ENCODE data around the gene RARS1. TPM values are rescaled to one million over a fixed set of nuclear protein-coding genes. Genes with fewer than 3 reads are reported as not detected.
"Not testable (repeated sequence)": the region's sequence is repeated elsewhere in the genome, so short reads cannot be mapped to it uniquely, and the experiment has no call there.

RARS1 gene
- total RNA-seq, 4 donors from 2014 or later = 52.2 to 92.2 (median 68.3) TPM

GRCh38 chr5:168530621-168531150, 44.4 kb downstream of the RARS1 start:
- DNase-seq (ENCODE audit: low spot score in 2 of 2) = no peak
- no peak for TF ChIP-seq POLR2A (IDR thresholded peaks at IDR 0.05)
- TF ChIP-seq CTCF (IDR thresholded peaks at IDR 0.05) = no peak
- intact Hi-C loops (cut with DNase I; ENCODE audit: low total_unique reads) = no loop called here
- no peak overlapping the region for H3K4me3 ChIP-seq (ENCODE audit: low read depth, poor library complexity, severe bottlenecking)
- WGBS, 2 donors = 72 to 79% methylated on average over 4 of the region's 4 CpGs

GRCh38 chr5:168531191-168531590, 44.9 kb downstream of the RARS1 start:
- no peak overlapping the region for H3K4me3 ChIP-seq (ENCODE audit: low read depth, poor library complexity, severe bottlenecking)
- intact Hi-C loops (cut with DNase I; ENCODE audit: low total_unique reads) = no loop called here
- 83 to 84% methylated on average over 5 of the region's 5 CpGs for WGBS, 2 donors
- DNase-seq (ENCODE audit: low spot score in 2 of 2) = no peak
- no peak for TF ChIP-seq POLR2A (IDR thresholded peaks at IDR 0.05)
- TF ChIP-seq CTCF (IDR thresholded peaks at IDR 0.05) = no peak

- TF ChIP-seq CTCF (IDR thresholded peaks at IDR 0.05) (no peak), POLR2A (IDR thresholded peaks at IDR 0.05) (no peak)
- intact Hi-C loops (cut with DNase I; ENCODE audit: low total_unique reads) = no loop called here
- 59 to 73% methylated on average over 6 of the region's 6 CpGs for WGBS, 2 donors
- no peak for DNase-seq (ENCODE audit: low spot score in 2 of 2)
- no peak overlapping the region for H3K4me3 ChIP-seq (ENCODE audit: low read depth, poor library complexity, severe bottlenecking)
Observed at GRCh38 chr5:168531987-168532864, 46.0 kb downstream of the RARS1 start.

GRCh38 chr5:168534351-168534750, 48.1 kb downstream of the RARS1 start:
- H3K4me3 ChIP-seq (ENCODE audit: low read depth, poor library complexity, severe bottlenecking); intact Hi-C loops (cut with DNase I; ENCODE audit: low total_unique reads); DNase-seq (ENCODE audit: low spot score in 2 of 2): not testable (repeated sequence)
- WGBS, 2 donors = 82 to 94% methylated on average over 7 of the region's 7 CpGs

GRCh38 chr5:168537176-168537575, 50.9 kb downstream of the RARS1 start:
- no peak for TF ChIP-seq POLR2A (IDR thresholded peaks at IDR 0.05)
- no peak for TF ChIP-seq CTCF (IDR thresholded peaks at IDR 0.05)
- no peak for DNase-seq (ENCODE audit: low spot score in 2 of 2)
- 47 to 59% methylated on average over 2 of the region's 2 CpGs for WGBS, 2 donors
- H3K4me3 ChIP-seq (ENCODE audit: low read depth, poor library complexity, severe bottlenecking) = no peak overlapping the region
- intact Hi-C loops (cut with DNase I; ENCODE audit: low total_unique reads) = no loop called here

- H3K4me3 ChIP-seq (ENCODE audit: low read depth, poor library complexity, severe bottlenecking) = no peak overlapping the region
- 94 to 96% methylated on average over 7 of the region's 7 CpGs for WGBS, 2 donors
Observed at GRCh38 chr5:168549554-168549953, 63.3 kb downstream of the RARS1 start.

More at GRCh38 chr5:168549554-168549953, 63.3 kb downstream of the RARS1 start:
- intact Hi-C loops (cut with DNase I; ENCODE audit: low total_unique reads) = no loop called here
- DNase-seq (ENCODE audit: low spot score in 2 of 2) = no peak
- TF ChIP-seq CTCF (IDR thresholded peaks at IDR 0.05) = no peak
- TF ChIP-seq POLR2A (IDR thresholded peaks at IDR 0.05) = no peak
